ENCODE data around the gene MLF2.
A peak's percentile ranks its signal among the peaks of the same experiment; 100 is the strongest.

Gene MLF2

GRCh38 chr12:6778574-6779550 is 25.9 kb upstream of the MLF2 start:
- peak; percentile 72 to 87 (median 75) for DNase-seq (ENCODE audit: low read depth in 2 of 3, low spot score in 2 of 3)

- DNase-seq (ENCODE audit: low read depth in 2 of 3, low spot score in 2 of 3): no peak
Observed at GRCh38 chr12:6778217-6778573, 25.3 kb upstream of the MLF2 start.

- no peak for DNase-seq (ENCODE audit: low read depth in 2 of 3, low spot score in 2 of 3)
Observed at GRCh38 chr12:6777386-6777785, 24.4 kb upstream of the MLF2 start.

GRCh38 chr12:6775185-6776174 is 22.5 kb upstream of the MLF2 start:
- no peak for DNase-seq (ENCODE audit: low read depth in 2 of 3, low spot score in 2 of 3)

- no peak for DNase-seq (ENCODE audit: low read depth in 2 of 3, low spot score in 2 of 3)
Observed at GRCh38 chr12:6774499-6775062, 21.6 kb upstream of the MLF2 start.

GRCh38 chr12:6773590-6774351 is 20.8 kb upstream of the MLF2 start:
- peak in 1 of 3 experiments; percentile 55 for DNase-seq (ENCODE audit: low read depth in 2 of 3, low spot score in 2 of 3)

GRCh38 chr12:6772726-6773589 is 20.0 kb upstream of the MLF2 start:
- DNase-seq (ENCODE audit: low read depth in 2 of 3, low spot score in 2 of 3): no peak

GRCh38 chr12:6772331-6772695 is 19.4 kb upstream of the MLF2 start, which contains the start of gene LAG3:
Gene LAG3 (plus strand): TSS chr12:6772520. CDS start chr12:6772853, 333 bp downstream.
- DNase-seq (ENCODE audit: low read depth in 2 of 3, low spot score in 2 of 3): peak in 2 of 3 experiments; percentile 53 to 69

GRCh38 chr12:6771509-6772330 is 18.8 kb upstream of the MLF2 start:
- no peak for DNase-seq (ENCODE audit: low read depth in 2 of 3, low spot score in 2 of 3)

- DNase-seq (ENCODE audit: low read depth in 2 of 3, low spot score in 2 of 3): no peak
Observed at GRCh38 chr12:6771091-6771495, 18.2 kb upstream of the MLF2 start.

- DNase-seq (ENCODE audit: low read depth in 2 of 3, low spot score in 2 of 3): no peak
Observed at GRCh38 chr12:6770600-6770999, 17.7 kb upstream of the MLF2 start.

- no peak for DNase-seq (ENCODE audit: low read depth in 2 of 3, low spot score in 2 of 3)
Observed at GRCh38 chr12:6770094-6770493, 17.2 kb upstream of the MLF2 start.

GRCh38 chr12:6769666-6770065 is 16.7 kb upstream of the MLF2 start:
- DNase-seq (ENCODE audit: low read depth in 2 of 3, low spot score in 2 of 3): no peak

- no peak for DNase-seq (ENCODE audit: low read depth in 2 of 3, low spot score in 2 of 3)
Observed at GRCh38 chr12:6768990-6769389, 16.0 kb upstream of the MLF2 start.

GRCh38 chr12:6768437-6768914 is 15.5 kb upstream of the MLF2 start:
- no peak for DNase-seq (ENCODE audit: low read depth in 2 of 3, low spot score in 2 of 3)

GRCh38 chr12:6767353-6768319 is 14.7 kb upstream of the MLF2 start:
- DNase-seq (ENCODE audit: low read depth in 2 of 3, low spot score in 2 of 3): no peak

GRCh38 chr12:6766651-6767349 is 13.9 kb upstream of the MLF2 start:
- DNase-seq (ENCODE audit: low read depth in 2 of 3, low spot score in 2 of 3): no peak

All from activated CD8-positive, alpha-beta memory T cell treated with anti-CD3 and anti-CD28 coated beads for 48 hours (primary cell).